Activated CD4-positive, CD25-positive, alpha-beta regulatory T cell treated with anti-CD3 and anti-CD28 coated beads, Interleukin-2, amount 50 U/mL, for 24 hours (primary cell): ENCODE measurements around the gene RBM41.
"Not testable (repeated sequence)": the region's sequence is repeated elsewhere in the genome, so short reads cannot be mapped to it uniquely, and the experiment has no call there.

Source experiments
- ATAC-seq, 2 donors: fragments of 150-1000 bp; cut with Tn5 transposase; one replicate each; pipeline ENCODE4 v1.10.0; 2021; ENCODE audit warnings: mild to moderate bottlenecking in 1 of 2, moderate library complexity in 1 of 2

The RBM41 gene

DNA sequence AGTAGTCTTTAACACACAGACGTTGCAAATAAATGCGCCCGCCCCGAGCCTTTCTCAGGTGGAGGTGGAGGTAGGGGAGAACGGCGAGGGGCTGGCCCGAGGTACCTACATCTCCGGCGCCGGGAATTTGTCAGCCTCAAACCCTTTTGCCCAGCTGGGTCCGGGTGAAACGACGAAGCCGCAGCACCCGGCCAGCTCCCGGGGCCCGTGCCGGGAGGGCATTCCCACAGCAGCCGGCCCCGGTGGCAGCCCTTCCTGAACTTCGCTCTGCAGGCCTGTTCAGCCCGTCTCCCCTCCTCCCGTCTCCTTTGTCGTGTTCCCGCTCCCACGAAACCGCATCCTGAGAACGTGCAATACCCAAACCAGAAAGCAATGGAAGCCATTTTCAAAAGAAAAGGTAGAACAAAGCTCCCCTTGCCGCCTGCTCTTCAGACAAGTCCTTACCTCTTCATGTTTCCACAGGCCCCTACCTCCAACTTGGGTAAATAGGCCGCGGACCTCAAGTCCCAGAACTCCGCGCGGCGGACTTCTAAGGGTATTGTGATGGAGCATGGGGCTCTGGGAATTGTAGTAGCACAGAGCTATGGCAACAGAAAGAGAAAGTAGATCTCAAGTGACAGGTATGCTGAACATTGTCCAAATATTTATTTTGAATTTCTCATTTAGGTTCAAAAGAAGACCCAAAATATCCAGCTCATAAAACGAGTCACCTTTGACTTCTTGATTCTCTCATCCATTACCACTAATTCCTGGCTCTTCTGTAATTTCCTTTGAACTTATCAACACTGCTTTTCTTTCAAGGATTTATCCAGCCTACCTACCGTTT is at the start of gene RBM41:
RBM41 (minus strand) TSS at position 501 of the 826 bp plus-strand sequence; CDS start at position 452, 49 bp downstream.
- ATAC-seq = peak; percentile 100

DNA sequence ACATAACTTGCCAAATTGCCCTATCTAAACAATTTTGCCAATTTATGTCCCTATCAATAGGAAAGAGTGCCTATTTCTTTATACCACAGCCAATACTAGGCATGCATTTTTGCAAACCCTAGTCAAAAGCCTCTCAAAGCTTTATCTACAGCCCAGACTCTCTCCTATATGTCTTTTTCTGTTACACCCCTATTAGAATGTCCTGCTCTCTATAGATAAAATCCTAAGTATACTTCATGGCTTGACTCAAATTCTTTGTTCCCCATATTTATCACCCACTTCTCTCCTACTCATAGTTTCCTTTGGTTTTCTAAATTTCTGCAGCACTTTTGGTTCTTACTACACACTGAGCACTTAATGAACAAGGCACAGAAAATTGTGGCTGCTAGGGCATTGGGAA is 49.6 kb upstream of the RBM41 start:
- ATAC-seq = no peak

GRCh38 chrX:107167163-107167921 is 48.7 kb upstream of the RBM41 start:
- ATAC-seq = no peak

DNA sequence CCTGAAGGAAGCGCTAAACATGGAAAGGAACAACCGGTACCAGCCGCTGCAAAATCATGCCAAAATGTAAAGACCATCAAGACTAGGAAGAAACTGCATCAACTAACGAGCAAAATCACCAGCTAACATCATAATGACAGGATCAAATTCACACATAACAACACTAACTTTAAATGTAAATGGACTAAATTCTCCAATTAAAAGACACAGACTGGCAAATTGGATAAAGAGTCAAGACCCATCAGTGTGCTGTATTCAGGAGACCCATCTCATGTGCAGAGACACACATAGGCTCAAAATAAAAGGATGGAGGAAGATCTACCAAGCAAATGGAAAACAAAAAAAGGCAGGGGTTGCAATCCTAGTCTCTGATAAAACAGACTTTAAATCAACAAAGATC is 39.0 kb upstream of the RBM41 start:
- not testable (repeated sequence) for ATAC-seq

- not testable (repeated sequence) for ATAC-seq
Measured at GRCh38 chrX:107155621-107156430, 37.2 kb upstream of the RBM41 start.

DNA sequence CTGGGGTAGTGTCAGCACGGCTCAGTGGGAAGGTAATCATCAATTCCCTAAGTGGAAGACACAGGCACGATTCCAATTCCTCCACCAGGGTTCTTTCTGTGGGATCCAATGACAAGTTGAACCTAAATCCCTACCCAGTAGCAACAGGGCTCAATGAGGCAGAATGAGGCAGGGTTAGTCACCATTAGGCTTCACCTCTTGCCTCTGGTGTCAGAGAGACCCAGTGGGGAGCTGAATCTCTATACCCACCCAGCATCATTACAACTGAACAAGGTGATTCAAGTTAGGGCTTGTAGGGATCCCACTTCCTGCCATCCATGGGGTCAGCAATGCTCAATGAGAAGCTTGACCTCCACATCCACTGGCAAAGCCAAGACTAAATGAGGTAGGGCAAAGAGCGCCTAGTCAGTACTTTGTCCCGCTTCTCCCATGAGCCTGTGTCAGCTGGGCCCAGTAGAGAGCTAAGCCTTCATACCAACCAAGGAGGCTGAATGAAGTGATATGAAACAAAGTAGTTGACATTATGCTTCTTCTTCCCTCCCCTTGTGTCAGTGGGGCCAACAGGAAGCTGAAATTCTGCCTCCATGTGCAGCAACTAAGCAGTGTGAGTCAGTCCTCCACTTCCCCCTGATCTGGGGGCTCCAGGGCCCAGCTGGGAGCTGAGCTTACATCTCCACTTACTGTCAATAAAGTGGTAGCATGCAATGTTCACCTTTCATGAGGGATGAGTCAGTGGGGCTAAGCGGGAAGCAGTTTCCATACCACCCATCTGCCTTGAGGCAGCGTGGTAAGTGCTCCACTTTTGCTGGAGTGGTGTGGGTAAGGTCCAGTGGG is 36.4 kb upstream of the RBM41 start:
- ATAC-seq = peak; percentile 35 to 74

- ATAC-seq = no peak
Measured at GRCh38 chrX:107153005-107153404, 34.4 kb upstream of the RBM41 start.

DNA sequence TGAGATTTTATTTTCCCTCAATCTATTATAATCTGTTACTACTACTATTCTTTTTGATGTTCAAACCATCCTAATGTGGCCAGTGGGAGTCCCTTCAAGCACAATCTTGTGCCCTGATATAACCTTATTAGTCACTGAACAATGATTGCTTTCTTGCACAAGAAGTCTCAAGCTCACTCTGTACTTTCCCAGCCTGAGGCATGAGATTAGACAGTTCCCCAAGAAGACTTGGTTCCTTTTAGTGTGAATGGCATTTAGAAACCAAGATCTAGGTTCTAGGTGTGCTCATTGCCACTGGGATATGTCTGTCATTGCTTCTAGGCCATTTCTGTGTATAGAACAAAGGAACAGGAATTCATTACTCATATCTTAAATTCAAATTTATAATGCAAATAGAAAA is 28.0 kb upstream of the RBM41 start:
- ATAC-seq = peak in 1 of 2 donors; percentile 53

- ATAC-seq = no peak
Measured at GRCh38 chrX:107135965-107136307, 17.3 kb upstream of the RBM41 start.

- peak; percentile 69 to 94 for ATAC-seq
Measured at GRCh38 chrX:107135049-107135964, 16.7 kb upstream of the RBM41 start.

DNA sequence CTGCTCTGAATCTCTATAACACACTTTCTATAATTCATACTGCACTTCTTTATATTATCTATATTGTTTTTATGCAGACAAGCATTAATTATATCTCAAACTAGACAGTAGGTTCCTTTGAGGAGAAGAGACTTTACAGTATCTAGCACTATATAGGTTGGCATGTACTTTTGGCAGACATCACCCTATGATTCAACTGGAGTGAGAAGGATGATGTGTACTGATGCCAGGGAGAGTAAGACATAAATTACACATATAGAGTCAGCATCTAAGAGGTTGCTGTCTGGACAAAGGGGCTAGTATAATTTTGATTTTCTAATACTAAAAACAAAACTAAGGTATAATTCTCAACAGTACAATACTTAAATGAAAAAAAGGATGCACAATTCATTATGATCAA is 5.1 kb upstream of the RBM41 start:
- no peak for ATAC-seq

DNA sequence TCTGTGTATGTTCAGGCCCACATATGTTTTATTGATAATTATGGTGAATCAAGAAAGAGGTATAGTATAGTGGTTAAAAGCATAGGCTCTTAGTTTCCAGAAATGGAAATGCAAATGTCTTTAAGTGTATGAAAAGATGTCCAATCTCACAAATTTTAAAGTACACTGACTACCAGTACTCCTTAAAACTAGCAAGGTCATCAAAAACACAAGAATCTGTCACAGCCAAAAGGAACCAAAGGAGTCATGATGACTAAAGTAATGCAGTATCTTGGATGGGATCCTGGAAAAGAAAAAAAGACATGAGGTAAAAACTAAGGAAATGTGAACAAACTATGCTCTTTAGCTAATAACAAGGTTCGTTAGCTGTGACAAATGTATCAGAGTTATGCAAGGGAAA is 661 bp upstream of the RBM41 start:
- ATAC-seq = no peak

GRCh38 chrX:107117993-107118321 is 665 bp downstream of the RBM41 start:
- no peak for ATAC-seq

GRCh38 chrX:107107459-107107858 is 11.2 kb downstream of the RBM41 start:
- no peak for ATAC-seq

DNA sequence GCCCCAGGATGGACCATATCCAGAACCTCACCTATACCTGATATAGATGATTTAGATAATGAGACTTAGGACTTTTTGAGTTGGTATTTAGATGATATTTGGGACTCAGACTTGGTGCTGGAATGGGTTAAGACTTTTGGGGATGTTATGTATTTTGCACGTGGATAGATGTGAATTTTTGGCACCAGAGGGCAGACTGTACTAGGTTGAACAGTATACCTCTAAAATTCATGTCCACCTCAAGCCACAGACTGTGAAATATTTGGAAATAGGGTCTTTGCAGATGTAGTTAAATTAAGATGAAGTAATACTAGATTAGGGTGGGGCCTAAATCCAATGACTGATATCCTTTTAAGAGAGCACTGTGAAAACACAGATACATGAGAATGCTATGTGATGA is 15.6 kb downstream of the RBM41 start:
- ATAC-seq = no peak

DNA sequence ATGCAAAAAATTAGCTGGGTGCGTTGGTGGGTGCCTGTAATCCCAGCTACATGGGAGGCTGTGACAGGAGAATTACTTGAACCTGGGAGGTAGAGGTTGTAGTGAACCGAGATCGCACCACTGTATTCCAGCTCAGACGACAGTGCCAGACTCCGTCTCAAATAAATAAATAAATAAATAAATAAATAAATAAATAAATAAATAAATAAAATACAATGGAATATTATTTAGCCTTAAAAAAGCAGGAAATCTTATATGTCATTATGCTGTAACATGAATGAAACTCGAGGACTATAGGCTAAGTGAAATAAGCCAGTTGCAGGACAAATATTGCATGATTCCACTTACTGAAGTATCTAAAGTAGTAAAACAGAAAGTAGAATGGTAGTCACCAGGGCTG is 42.5 kb downstream of the RBM41 start:
- ATAC-seq = no peak

- ATAC-seq = not testable (repeated sequence)
Measured at GRCh38 chrX:107057731-107058130, 60.9 kb downstream of the RBM41 start.

DNA sequence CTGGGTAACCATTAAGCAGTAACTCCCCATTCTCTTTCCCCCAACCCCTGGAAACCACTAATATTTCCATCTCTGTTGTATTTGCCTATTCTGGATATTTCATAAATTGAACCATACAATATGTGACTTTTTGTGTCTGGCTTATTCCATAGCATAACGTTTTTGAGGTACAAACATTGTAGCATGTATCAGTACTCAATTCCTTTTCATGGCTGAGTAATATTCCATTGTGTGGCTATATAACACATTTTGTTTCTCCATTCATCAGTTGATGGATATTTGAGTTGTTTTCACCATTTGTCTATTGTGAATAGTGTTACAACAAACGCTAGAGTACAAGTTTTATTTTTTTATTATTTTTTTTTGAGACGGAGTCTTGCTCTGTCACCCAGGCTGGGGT is 63.6 kb downstream of the RBM41 start:
- no peak for ATAC-seq

- ATAC-seq = no peak
Measured at GRCh38 chrX:107050195-107050709, 68.4 kb downstream of the RBM41 start.

- no peak for ATAC-seq
Measured at GRCh38 chrX:107047622-107048021, 71.0 kb downstream of the RBM41 start.

DNA sequence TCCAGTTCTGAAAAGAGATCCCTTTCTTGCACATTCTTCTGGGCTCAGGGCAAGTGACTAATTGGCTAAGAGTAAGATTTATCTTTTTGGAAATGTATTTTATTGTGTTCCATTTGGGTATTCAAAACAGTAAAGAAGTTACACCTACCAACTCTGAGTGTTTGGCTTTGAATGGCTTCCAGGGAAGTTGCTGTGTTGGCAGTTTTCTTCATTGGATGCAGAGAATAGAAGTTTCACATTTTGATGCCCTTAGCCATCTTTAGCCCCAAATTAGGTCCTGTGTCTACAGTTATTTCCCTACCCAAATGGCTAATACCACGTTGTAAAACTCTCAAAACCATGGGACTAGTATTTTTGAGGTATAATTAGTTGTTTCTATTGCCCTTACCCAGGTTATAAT is 88.9 kb downstream of the RBM41 start:
- ATAC-seq = no peak
